Measurements from ENCODE around the gene EML6. TPM values are rescaled to one million over a fixed set of nuclear protein-coding genes. Genes with fewer than 3 reads are reported as not detected.

Gene EML6
- total and polyA plus RNA-seq, 3 donors from 2014 or later = 7.6 to 17.3 (median 12.1) TPM

- no peak for DNase-seq
- no peak for TF ChIP-seq CTCF (IDR thresholded peaks at IDR 0.05)
- TF ChIP-seq POLR2A (IDR thresholded peaks at IDR 0.05) = no peak
- WGBS, 2 donors = 92 to 93% methylated on average over 3 of the region's 3 CpGs
- Histone ChIP-seq H3K9me3 (no peaks in the 10 kb centered on the region), H3K4me3 (no peak overlapping the region), H3K27me3 (no peaks in the 10 kb centered on the region), H3K27ac (no peak overlapping the region), H3K36me3 (ENCODE audit: low read depth, missing control alignments) (no peaks in the 10 kb centered on the region), H3K4me1 (no peaks in the 10 kb centered on the region)
- intact Hi-C loops (cut with DNase I; ENCODE audit: low total_unique reads) = no loop called here
These were observed 47.2 kb downstream of the EML6 start for GRCh38 chr2:54770676-54771075.

GRCh38 chr2:54771166-54771885 lies 47.9 kb downstream of the EML6 start:
- no peaks in the 10 kb centered on the region for H3K36me3 ChIP-seq (ENCODE audit: low read depth, missing control alignments)
- no peak overlapping the region for H3K4me3 ChIP-seq
- H3K9me3 ChIP-seq = no peaks in the 10 kb centered on the region
- H3K27ac ChIP-seq = no peak overlapping the region
- WGBS, 2 donors = 85 to 91% methylated on average over 10 of the region's 10 CpGs
- H3K27me3 ChIP-seq = no peaks in the 10 kb centered on the region
- no peak for DNase-seq
- H3K4me1 ChIP-seq = no peaks in the 10 kb centered on the region
- intact Hi-C loops (cut with DNase I; ENCODE audit: low total_unique reads) = no loop called here
- TF ChIP-seq POLR2A (IDR thresholded peaks at IDR 0.05) (no peak), CTCF (IDR thresholded peaks at IDR 0.05) (no peak)

- TF ChIP-seq POLR2A (IDR thresholded peaks at IDR 0.05) = no peak
- no peak for TF ChIP-seq CTCF (IDR thresholded peaks at IDR 0.05)
- 80 to 83% methylated on average over 3 of the region's 3 CpGs for WGBS, 2 donors
- DNase-seq = no peak
- H3K27ac ChIP-seq = no peak overlapping the region
- no peaks in the 10 kb centered on the region for H3K27me3 ChIP-seq
- no peaks in the 10 kb centered on the region for H3K4me1 ChIP-seq
- H3K4me3 ChIP-seq = no peak overlapping the region
- no peaks in the 10 kb centered on the region for H3K9me3 ChIP-seq
- H3K36me3 ChIP-seq (ENCODE audit: low read depth, missing control alignments) = no peaks in the 10 kb centered on the region
- intact Hi-C loops (cut with DNase I; ENCODE audit: low total_unique reads) = no loop called here
These were observed 48.6 kb downstream of the EML6 start for GRCh38 chr2:54772110-54772509.

GRCh38 chr2:54772531-54772930 lies 49.1 kb downstream of the EML6 start:
- intact Hi-C loops (cut with DNase I; ENCODE audit: low total_unique reads) = no loop called here
- Histone ChIP-seq H3K4me1 (no peaks in the 10 kb centered on the region), H3K36me3 (ENCODE audit: low read depth, missing control alignments) (no peaks in the 10 kb centered on the region), H3K27me3 (no peaks in the 10 kb centered on the region), H3K27ac (no peak overlapping the region), H3K9me3 (no peaks in the 10 kb centered on the region), H3K4me3 (no peak overlapping the region)
- WGBS, 2 donors = 73 to 79% methylated on average over 2 to 4 of the region's 4 CpGs
- TF ChIP-seq POLR2A (IDR thresholded peaks at IDR 0.05) (no peak), CTCF (IDR thresholded peaks at IDR 0.05) (no peak)
- DNase-seq = no peak

- no peaks in the 10 kb centered on the region for H3K9me3 ChIP-seq
- TF ChIP-seq POLR2A (IDR thresholded peaks at IDR 0.05) (no peak), CTCF (IDR thresholded peaks at IDR 0.05) (no peak)
- H3K27ac ChIP-seq = no peak overlapping the region
- no peaks in the 10 kb centered on the region for H3K27me3 ChIP-seq
- H3K4me1 ChIP-seq = no peaks in the 10 kb centered on the region
- 82 to 93% methylated on average over 3 of the region's 3 CpGs for WGBS, 2 donors
- no peak for DNase-seq
- intact Hi-C loops (cut with DNase I; ENCODE audit: low total_unique reads) = no loop called here
- no peaks in the 10 kb centered on the region for H3K36me3 ChIP-seq (ENCODE audit: low read depth, missing control alignments)
- H3K4me3 ChIP-seq = no peak overlapping the region
These were observed 49.8 kb downstream of the EML6 start for GRCh38 chr2:54773233-54773632.
